ENCODE data around the gene MEF2C.

DNA sequence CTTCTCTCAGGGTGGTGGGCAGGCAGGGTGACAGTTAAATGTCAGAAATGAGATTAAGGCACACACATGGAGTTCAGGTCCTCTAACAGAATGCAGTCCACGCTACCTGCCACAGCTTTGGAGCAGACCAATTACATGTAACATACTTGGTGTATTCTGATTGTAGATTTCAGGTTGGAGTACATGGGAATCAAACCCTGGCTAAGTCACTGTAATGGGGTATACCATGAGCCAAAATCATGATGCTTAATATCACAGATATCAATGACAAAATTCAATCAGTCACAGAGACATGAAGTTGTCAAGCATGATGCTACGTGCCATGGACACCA, 48.9 kb downstream of the MEF2C start:
- TF ChIP-seq EZH2 (IDR thresholded peaks at IDR 0.05) (no peak), POLR2AphosphoS5 (IDR thresholded peaks at IDR 0.05; ENCODE audit: borderline replicate concordance, low read depth, low read length) (no peak), FOXP2 (optimal IDR thresholded peaks at IDR 0.05; ENCODE audit: control extremely low read depth, extremely low read length, insufficient read depth) (no peak)
